Upper lobe of left lung (tissue), 4 donors: ENCODE results near the gene ARVCF.
A peak's percentile ranks its signal among the peaks of the same experiment; 100 is the strongest.

Source experiments
- EP300 ChIP-seq, 4 donors: sonication (generic); formaldehyde crosslinking; IDR thresholded peaks; one replicate each; pipeline ENCODE4 v1.5.1; 2017; ENCODE audit warnings: antibody characterized with exemption in 4 of 4, control low read depth in 2 of 4
- POLR2A ChIP-seq, 4 donors: fragments of 450-650 bp; IDR thresholded peaks; one replicate each; pipeline ENCODE4 v1.5.1; 2016 to 2017; ENCODE audit warnings: antibody characterized with exemption in 4 of 4, mild to moderate bottlenecking in 2 of 4
- TF ChIP-seq, protein P1 (sequence below), 6 experiments: fragments of 450-650 bp in 4 of 6; fragments of 200-600 bp in 2 of 6; sonication (generic) in 2 of 6; IDR thresholded peaks; one replicate each; pipeline ENCODE4 v1.5.1; 2016 to 2019; ENCODE audit warnings: antibody characterized with exemption in 6 of 6

DNA sequence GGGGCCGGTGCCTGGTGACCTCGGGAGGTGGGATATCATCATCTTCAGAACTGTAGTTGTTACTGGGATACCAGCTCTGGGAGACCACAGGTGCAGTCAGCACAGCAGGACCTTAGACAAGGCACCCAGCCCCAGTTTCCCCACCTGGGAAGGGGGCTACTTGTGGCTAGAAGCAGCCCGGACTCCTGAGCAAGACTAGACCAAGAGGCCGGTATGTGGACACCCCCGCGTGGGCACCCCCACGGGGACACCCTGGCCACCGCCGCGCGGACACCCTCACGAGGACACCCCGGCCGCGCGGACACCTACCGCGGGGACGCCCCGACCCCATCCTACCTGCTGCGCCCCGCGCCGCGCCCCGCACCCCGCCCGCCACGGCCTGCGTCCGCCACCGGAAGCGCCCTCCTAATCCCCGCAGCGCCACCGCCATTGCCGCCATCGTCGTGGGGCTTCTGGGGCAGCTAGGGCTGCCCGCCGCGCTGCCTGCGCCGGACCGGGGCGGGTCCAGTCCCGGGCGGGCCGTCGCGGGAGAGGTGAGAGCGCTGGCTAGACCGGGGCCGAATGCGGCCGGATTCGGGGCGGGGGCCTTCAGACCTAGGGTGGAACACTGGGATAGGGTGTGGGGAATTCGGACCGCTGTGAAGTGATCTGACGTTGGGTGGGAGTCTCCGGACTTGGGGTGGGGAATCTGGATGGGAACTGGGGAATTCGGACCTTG is 75.1 kb downstream of the ARVCF start, which contains the start of the genes COMT and TXNRD2:
- TF ChIP-seq, protein P1, sequence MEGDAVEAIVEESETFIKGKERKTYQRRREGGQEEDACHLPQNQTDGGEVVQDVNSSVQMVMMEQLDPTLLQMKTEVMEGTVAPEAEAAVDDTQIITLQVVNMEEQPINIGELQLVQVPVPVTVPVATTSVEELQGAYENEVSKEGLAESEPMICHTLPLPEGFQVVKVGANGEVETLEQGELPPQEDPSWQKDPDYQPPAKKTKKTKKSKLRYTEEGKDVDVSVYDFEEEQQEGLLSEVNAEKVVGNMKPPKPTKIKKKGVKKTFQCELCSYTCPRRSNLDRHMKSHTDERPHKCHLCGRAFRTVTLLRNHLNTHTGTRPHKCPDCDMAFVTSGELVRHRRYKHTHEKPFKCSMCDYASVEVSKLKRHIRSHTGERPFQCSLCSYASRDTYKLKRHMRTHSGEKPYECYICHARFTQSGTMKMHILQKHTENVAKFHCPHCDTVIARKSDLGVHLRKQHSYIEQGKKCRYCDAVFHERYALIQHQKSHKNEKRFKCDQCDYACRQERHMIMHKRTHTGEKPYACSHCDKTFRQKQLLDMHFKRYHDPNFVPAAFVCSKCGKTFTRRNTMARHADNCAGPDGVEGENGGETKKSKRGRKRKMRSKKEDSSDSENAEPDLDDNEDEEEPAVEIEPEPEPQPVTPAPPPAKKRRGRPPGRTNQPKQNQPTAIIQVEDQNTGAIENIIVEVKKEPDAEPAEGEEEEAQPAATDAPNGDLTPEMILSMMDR (IDR thresholded peaks at IDR 0.05) = no peak
- TF ChIP-seq EP300 (IDR thresholded peaks at IDR 0.05) = no peak
- TF ChIP-seq POLR2A (IDR thresholded peaks at IDR 0.05) = peak in 2 of 4 donors; percentile 49 to 79
